K562 (cell line): ENCODE measurements around the gene MOCS3. TPM values are rescaled to one million over a fixed set of nuclear protein-coding genes. Genes with fewer than 3 reads are reported as not detected.

Experiments used
- CAMTA2 ChIP-seq: fragments of 250-450 bp; sonication (Bioruptor Pico); conservative IDR thresholded peaks from 2 replicates; pipeline ENCODE4 v1.5.1; 2022
- CBX3 ChIP-seq, 2 experiments: IDR thresholded peaks; 1 replicate in 1 of 2; 2 replicates in 1 of 2; pipeline ENCODE4 v1.6.1; 2012; ENCODE audit warnings: inconsistent platforms in 2 of 2, low read length in 2 of 2, borderline replicate concordance in 1 of 2, control low read depth in 1 of 2
- DACH1 ChIP-seq: fragments of 450-650 bp; IDR thresholded peaks from 2 replicates; pipeline ENCODE4 v1.6.1; 2018; ENCODE audit not compliant: partially characterized antibody
- KLF13 ChIP-seq: fragments of 450-650 bp; IDR thresholded peaks from 2 replicates; pipeline ENCODE4 v1.6.1; 2016; ENCODE audit warnings: missing genetic modification characterization, low read depth, mild to moderate bottlenecking, missing compliant biosample characterization, moderate library complexity, borderline replicate concordance
- NCOR1 ChIP-seq: fragments of 450-650 bp; IDR thresholded peaks from 2 replicates; pipeline ENCODE4 v1.6.1; 2016; ENCODE audit warnings: mild to moderate bottlenecking, moderate library complexity
- PHF20 ChIP-seq: fragments of 450-650 bp; IDR thresholded peaks from 2 replicates; pipeline ENCODE4 v1.6.1; 2018; ENCODE audit not compliant: partially characterized antibody
- RNF2 ChIP-seq: sonication (generic); IDR thresholded peaks from 2 replicates; pipeline ENCODE4 v1.6.1; 2016
- SP1 ChIP-seq: sonication (generic); formaldehyde crosslinking; IDR thresholded peaks from 2 replicates; pipeline ENCODE4 v1.8.1; 2022; ENCODE audit warnings: mild to moderate bottlenecking, missing genetic modification reagents
- ZNF384 ChIP-seq: IDR thresholded peaks from 2 replicates; pipeline ENCODE4 v1.6.1; 2012; ENCODE audit warnings: low read depth, low read length, improper control_type of control experiment
- ZNF589 ChIP-seq: fragments of 200-800 bp; sonication (Bioruptor generic); IDR thresholded peaks from 2 replicates; pipeline ENCODE4 v1.6.1; 2016; ENCODE audit warnings: low read depth, missing genetic modification characterization, missing compliant biosample characterization
- polyA plus RNA-seq, 8 experiments: library from polyadenylated mRNA; depleted of rRNA in 4 of 8; stranded (reverse) in 5 of 8; unstranded in 3 of 8; fragments of >200 nt; fragmentation: Nextera tagmentation in 2 of 8; fragmentation: Illumina TruSeq in 1 of 8; extraction: Ambion mirVana in 2 of 8; extraction: Trizol in 1 of 8; gene quantifications; 2 replicates each; pipeline versions ENCODE4 v1.2.1 to v1.2.3, GENCODE V29; 2011 to 2014; ENCODE audit warnings: inconsistent platforms in 1 of 8, missing spikeins in 1 of 8
- total RNA-seq, 7 experiments: library from RNA; depleted of rRNA in 6 of 7; stranded (reverse); fragments of >200 nt in 6 of 7; fragmentation: Illumina TruSeq in 2 of 7; extraction: Trizol in 2 of 7; gene quantifications; 2 replicates each; pipeline versions ENCODE4 v1.2.1 to v1.2.3, GENCODE V29; 2011 to 2021; ENCODE audit warnings: low replicate concordance in 1 of 7
- TF ChIP-seq, protein P1 (sequence below): sonication (generic); formaldehyde crosslinking; IDR thresholded peaks from 2 replicates; pipeline ENCODE4 v1.8.0; 2023; ENCODE audit warnings: mild to moderate bottlenecking, missing genetic modification reagents
- TF ChIP-seq, protein P2 (sequence below): sonication (generic); formaldehyde crosslinking; IDR thresholded peaks from 2 replicates; pipeline ENCODE4 v1.8.1; 2023; ENCODE audit warnings: mild to moderate bottlenecking, missing genetic modification reagents
- TF ChIP-seq, protein P3 (sequence below): fragments of 450-650 bp; IDR thresholded peaks from one replicate; pipeline ENCODE4 v1.6.1; 2018; ENCODE audit warnings: mild to moderate bottlenecking, moderate library complexity; ENCODE audit not compliant: partially characterized antibody
- TF ChIP-seq, protein P4 (sequence below): sonication (generic); formaldehyde crosslinking; IDR thresholded peaks from 2 replicates; pipeline ENCODE4 v1.8.0; 2022; ENCODE audit warnings: missing genetic modification reagents, mild to moderate bottlenecking, moderate library complexity, borderline replicate concordance
- TF ChIP-seq, protein P5 (sequence below): fragments of 450-650 bp; IDR thresholded peaks from 2 replicates; pipeline ENCODE4 v1.6.1; 2016; ENCODE audit warnings: mild to moderate bottlenecking
- TF ChIP-seq, protein P6 (sequence below): fragments of 200-800 bp; sonication (Bioruptor generic); IDR thresholded peaks from 2 replicates; pipeline ENCODE4 v1.6.1; 2017; ENCODE audit warnings: missing genetic modification characterization, missing compliant biosample characterization

MOCS3 gene
- total and polyA plus RNA-seq, 9 of the 15 experiments (the other 6 are each of a cell fraction or from before 2014, with no cell fraction given) = 0.70 to 6.2 (median 2.9) TPM

DNA sequence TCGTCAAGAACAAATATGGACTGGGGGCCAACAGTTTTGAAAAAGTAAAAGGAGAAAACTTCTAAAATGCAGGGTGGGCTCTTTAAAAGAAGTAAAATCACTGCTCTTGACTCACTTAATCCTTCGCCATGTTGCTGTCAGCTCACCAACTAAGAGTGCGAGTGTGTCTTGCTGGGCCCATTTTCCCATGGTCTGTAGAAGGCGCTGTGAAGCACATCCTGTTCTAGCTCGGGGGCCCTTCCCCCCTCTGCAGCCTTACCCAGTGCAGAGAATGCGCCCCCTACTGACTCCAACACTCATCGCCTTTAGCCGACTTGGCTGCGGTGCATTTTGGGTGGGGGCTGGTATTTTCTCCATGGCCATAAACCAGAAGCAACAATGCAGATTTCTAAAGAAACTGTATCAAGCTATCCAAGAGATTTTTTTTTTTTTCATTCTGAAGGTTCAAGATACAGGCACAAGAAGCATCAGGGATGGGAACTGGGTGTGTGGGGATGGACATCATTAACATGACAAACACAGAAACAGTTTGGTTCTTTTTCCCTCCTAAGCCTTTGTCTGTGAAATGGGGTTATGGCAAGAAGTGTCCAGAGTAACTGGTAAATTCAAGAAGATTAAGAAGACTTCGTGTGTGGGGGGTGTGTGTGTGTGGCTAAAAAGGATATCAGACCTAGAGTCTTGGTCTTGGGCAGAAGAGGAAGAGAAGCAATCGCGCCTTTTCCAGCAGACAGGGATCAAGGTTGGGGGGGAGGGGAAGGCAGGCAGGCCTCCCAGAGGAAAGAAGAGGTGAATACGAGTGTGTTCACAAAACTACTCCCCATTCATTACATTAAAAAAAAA, 29.1 kb upstream of the MOCS3 start (continued):
- peak; percentile 27; the same call in 1 of the 2 replicates for TF ChIP-seq KLF13 (tag)
- 0 out of 2 replicates have a peak, but pooled peaks have one; percentile 39 for TF ChIP-seq ZNF384
- no peak for TF ChIP-seq CAMTA2
- TF ChIP-seq DACH1 = peak; percentile 28
- TF ChIP-seq, protein P1, sequence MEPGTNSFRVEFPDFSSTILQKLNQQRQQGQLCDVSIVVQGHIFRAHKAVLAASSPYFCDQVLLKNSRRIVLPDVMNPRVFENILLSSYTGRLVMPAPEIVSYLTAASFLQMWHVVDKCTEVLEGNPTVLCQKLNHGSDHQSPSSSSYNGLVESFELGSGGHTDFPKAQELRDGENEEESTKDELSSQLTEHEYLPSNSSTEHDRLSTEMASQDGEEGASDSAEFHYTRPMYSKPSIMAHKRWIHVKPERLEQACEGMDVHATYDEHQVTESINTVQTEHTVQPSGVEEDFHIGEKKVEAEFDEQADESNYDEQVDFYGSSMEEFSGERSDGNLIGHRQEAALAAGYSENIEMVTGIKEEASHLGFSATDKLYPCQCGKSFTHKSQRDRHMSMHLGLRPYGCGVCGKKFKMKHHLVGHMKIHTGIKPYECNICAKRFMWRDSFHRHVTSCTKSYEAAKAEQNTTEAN (CRISPR knock-in tag) = peak; percentile 38; the same call in 1 of the 2 replicates
- TF ChIP-seq, protein P2, sequence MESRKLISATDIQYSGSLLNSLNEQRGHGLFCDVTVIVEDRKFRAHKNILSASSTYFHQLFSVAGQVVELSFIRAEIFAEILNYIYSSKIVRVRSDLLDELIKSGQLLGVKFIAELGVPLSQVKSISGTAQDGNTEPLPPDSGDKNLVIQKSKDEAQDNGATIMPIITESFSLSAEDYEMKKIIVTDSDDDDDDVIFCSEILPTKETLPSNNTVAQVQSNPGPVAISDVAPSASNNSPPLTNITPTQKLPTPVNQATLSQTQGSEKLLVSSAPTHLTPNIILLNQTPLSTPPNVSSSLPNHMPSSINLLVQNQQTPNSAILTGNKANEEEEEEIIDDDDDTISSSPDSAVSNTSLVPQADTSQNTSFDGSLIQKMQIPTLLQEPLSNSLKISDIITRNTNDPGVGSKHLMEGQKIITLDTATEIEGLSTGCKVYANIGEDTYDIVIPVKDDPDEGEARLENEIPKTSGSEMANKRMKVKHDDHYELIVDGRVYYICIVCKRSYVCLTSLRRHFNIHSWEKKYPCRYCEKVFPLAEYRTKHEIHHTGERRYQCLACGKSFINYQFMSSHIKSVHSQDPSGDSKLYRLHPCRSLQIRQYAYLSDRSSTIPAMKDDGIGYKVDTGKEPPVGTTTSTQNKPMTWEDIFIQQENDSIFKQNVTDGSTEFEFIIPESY (CRISPR knock-in tag) = peak; percentile 76
- TF ChIP-seq, protein P3, sequence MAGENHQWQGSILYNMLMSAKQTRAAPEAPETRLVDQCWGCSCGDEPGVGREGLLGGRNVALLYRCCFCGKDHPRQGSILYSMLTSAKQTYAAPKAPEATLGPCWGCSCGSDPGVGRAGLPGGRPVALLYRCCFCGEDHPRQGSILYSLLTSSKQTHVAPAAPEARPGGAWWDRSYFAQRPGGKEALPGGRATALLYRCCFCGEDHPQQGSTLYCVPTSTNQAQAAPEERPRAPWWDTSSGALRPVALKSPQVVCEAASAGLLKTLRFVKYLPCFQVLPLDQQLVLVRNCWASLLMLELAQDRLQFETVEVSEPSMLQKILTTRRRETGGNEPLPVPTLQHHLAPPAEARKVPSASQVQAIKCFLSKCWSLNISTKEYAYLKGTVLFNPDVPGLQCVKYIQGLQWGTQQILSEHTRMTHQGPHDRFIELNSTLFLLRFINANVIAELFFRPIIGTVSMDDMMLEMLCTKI = no peak
- TF ChIP-seq, protein P4, sequence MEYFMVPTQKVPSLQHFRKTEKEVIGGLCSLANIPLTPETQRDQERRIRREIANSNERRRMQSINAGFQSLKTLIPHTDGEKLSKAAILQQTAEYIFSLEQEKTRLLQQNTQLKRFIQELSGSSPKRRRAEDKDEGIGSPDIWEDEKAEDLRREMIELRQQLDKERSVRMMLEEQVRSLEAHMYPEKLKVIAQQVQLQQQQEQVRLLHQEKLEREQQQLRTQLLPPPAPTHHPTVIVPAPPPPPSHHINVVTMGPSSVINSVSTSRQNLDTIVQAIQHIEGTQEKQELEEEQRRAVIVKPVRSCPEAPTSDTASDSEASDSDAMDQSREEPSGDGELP = peak; percentile 78; the same call in 1 of the 2 replicates
- TF ChIP-seq SP1 (CRISPR knock-in tag) = peak; percentile 78
- TF ChIP-seq RNF2 = peak; percentile 94
- TF ChIP-seq PHF20 = peak; percentile 51
- TF ChIP-seq NCOR1 = peak; percentile 68
- peak; percentile 81; the same call in 1 of the 2 replicates for TF ChIP-seq ZNF589 (CRISPR knock-in tag)
- TF ChIP-seq, protein P5, sequence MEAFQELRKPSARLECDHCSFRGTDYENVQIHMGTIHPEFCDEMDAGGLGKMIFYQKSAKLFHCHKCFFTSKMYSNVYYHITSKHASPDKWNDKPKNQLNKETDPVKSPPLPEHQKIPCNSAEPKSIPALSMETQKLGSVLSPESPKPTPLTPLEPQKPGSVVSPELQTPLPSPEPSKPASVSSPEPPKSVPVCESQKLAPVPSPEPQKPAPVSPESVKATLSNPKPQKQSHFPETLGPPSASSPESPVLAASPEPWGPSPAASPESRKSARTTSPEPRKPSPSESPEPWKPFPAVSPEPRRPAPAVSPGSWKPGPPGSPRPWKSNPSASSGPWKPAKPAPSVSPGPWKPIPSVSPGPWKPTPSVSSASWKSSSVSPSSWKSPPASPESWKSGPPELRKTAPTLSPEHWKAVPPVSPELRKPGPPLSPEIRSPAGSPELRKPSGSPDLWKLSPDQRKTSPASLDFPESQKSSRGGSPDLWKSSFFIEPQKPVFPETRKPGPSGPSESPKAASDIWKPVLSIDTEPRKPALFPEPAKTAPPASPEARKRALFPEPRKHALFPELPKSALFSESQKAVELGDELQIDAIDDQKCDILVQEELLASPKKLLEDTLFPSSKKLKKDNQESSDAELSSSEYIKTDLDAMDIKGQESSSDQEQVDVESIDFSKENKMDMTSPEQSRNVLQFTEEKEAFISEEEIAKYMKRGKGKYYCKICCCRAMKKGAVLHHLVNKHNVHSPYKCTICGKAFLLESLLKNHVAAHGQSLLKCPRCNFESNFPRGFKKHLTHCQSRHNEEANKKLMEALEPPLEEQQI = peak; percentile 71
- peak in 1 of 2 experiments; percentile 91; a peak in 2 of 3 replicates for TF ChIP-seq CBX3 (IDR thresholded peaks at IDR 0.05; ENCODE audit: borderline replicate concordance in 1 of 2, low read length in 2 of 2)
- TF ChIP-seq, protein P6, sequence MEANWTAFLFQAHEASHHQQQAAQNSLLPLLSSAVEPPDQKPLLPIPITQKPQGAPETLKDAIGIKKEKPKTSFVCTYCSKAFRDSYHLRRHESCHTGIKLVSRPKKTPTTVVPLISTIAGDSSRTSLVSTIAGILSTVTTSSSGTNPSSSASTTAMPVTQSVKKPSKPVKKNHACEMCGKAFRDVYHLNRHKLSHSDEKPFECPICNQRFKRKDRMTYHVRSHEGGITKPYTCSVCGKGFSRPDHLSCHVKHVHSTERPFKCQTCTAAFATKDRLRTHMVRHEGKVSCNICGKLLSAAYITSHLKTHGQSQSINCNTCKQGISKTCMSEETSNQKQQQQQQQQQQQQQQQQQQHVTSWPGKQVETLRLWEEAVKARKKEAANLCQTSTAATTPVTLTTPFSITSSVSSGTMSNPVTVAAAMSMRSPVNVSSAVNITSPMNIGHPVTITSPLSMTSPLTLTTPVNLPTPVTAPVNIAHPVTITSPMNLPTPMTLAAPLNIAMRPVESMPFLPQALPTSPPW (CRISPR knock-in tag) = peak; percentile 97
